Muscle layer of duodenum (tissue), 2 donors: ENCODE results near the gene KCNAB1.

Source experiments
- H3K27ac ChIP-seq: one replicate; pipeline ENCODE4 v1.7.0; 2013; ENCODE audit warnings: mild to moderate bottlenecking, low read length
- H3K27me3 ChIP-seq: one replicate; pipeline ENCODE4 v1.7.0; 2013; ENCODE audit warnings: low read depth, mild to moderate bottlenecking, control low read depth, low read length
- H3K36me3 ChIP-seq, 2 donors: one replicate each; pipeline ENCODE4 v1.7.0; 2013; ENCODE audit warnings: low read length in 2 of 2, control low read depth in 1 of 2, mild to moderate bottlenecking in 1 of 2; ENCODE audit not compliant: insufficient read depth in 2 of 2, control insufficient read depth in 1 of 2
- H3K4me1 ChIP-seq, 2 donors: one replicate each; pipeline ENCODE4 v1.7.0; 2013; ENCODE audit warnings: low read length in 2 of 2, mild to moderate bottlenecking in 2 of 2, control low read depth in 1 of 2, moderate library complexity in 1 of 2; ENCODE audit not compliant: insufficient read depth in 2 of 2, control insufficient read depth in 1 of 2
- H3K4me3 ChIP-seq, 2 donors: one replicate each; pipeline ENCODE4 v1.7.0; 2013; ENCODE audit warnings: low read length in 2 of 2, low read depth in 1 of 2, mild to moderate bottlenecking in 1 of 2
- H3K9me3 ChIP-seq, 2 donors: one replicate each; pipeline ENCODE4 v1.7.0; 2013; ENCODE audit warnings: low read length in 2 of 2, control low read depth in 1 of 2, mild to moderate bottlenecking in 1 of 2; ENCODE audit not compliant: control insufficient read depth in 1 of 2
- donor health status: healthy.

The KCNAB1 gene

GRCh38 chr3:156378871-156379270, 258.5 kb downstream of the KCNAB1 start:
- Histone ChIP-seq H3K4me3 (no peak overlapping the region), H3K36me3 (no peaks in the 10 kb centered on the region), H3K27me3 (no peaks in the 10 kb centered on the region), H3K27ac (no peak overlapping the region), H3K9me3 (no peaks in the 10 kb centered on the region), H3K4me1 (peaks cover 0 to 4% of the 10 kb centered on the region in 2 donors)

GRCh38 chr3:156379327-156379726, 258.9 kb downstream of the KCNAB1 start:
- H3K27me3 ChIP-seq, result no peaks in the 10 kb centered on the region
- H3K36me3 ChIP-seq, result no peaks in the 10 kb centered on the region
- H3K9me3 ChIP-seq, result no peaks in the 10 kb centered on the region
- H3K4me1 ChIP-seq, result peaks cover 0 to 4% of the 10 kb centered on the region in 2 donors
- H3K27ac ChIP-seq, result no peak overlapping the region
- no peak overlapping the region for H3K4me3 ChIP-seq

GRCh38 chr3:156381253-156381652, 260.9 kb downstream of the KCNAB1 start:
- H3K36me3 ChIP-seq, result no peaks in the 10 kb centered on the region
- H3K27ac ChIP-seq, result no peak overlapping the region
- H3K27me3 ChIP-seq, result no peaks in the 10 kb centered on the region
- no peaks in the 10 kb centered on the region for H3K9me3 ChIP-seq
- H3K4me1 ChIP-seq, result peaks cover 0 to 4% of the 10 kb centered on the region in 2 donors
- H3K4me3 ChIP-seq, result no peak overlapping the region

GRCh38 chr3:156382458-156383346, 262.3 kb downstream of the KCNAB1 start:
- Histone ChIP-seq H3K4me1 (peaks cover 0 to 4% of the 10 kb centered on the region in 2 donors), H3K36me3 (no peaks in the 10 kb centered on the region)

GRCh38 chr3:156383441-156384025, 263.2 kb downstream of the KCNAB1 start:
- H3K4me1 ChIP-seq, result peaks cover 0 to 4% of the 10 kb centered on the region in 2 donors
- no peaks in the 10 kb centered on the region for H3K36me3 ChIP-seq
- no peak overlapping the region for H3K4me3 ChIP-seq
- H3K9me3 ChIP-seq, result no peaks in the 10 kb centered on the region
- no peaks in the 10 kb centered on the region for H3K27me3 ChIP-seq
- no peak overlapping the region for H3K27ac ChIP-seq

More at GRCh38 chr3:156382458-156383346, 262.3 kb downstream of the KCNAB1 start:
- H3K27me3 ChIP-seq, result no peaks in the 10 kb centered on the region
- H3K4me3 ChIP-seq, result no peak overlapping the region
- no peaks in the 10 kb centered on the region for H3K9me3 ChIP-seq
- no peak overlapping the region for H3K27ac ChIP-seq

GRCh38 chr3:156388497-156389448, 268.4 kb downstream of the KCNAB1 start:
- no peak overlapping the region for H3K27ac ChIP-seq
- no peaks in the 10 kb centered on the region for H3K4me1 ChIP-seq

GRCh38 chr3:156389449-156389950, 269.1 kb downstream of the KCNAB1 start:
- H3K9me3 ChIP-seq, result no peaks in the 10 kb centered on the region
- no peak overlapping the region for H3K27ac ChIP-seq
- no peaks in the 10 kb centered on the region for H3K36me3 ChIP-seq
- no peaks in the 10 kb centered on the region for H3K4me1 ChIP-seq
- no peaks in the 10 kb centered on the region for H3K27me3 ChIP-seq
- no peak overlapping the region for H3K4me3 ChIP-seq

More at GRCh38 chr3:156388497-156389448, 268.4 kb downstream of the KCNAB1 start:
- Histone ChIP-seq H3K4me3 (no peak overlapping the region), H3K9me3 (no peaks in the 10 kb centered on the region), H3K36me3 (no peaks in the 10 kb centered on the region), H3K27me3 (no peaks in the 10 kb centered on the region)

- H3K4me3 ChIP-seq, result no peak overlapping the region
- no peaks in the 10 kb centered on the region for H3K9me3 ChIP-seq
- H3K27ac ChIP-seq, result no peak overlapping the region
- no peaks in the 10 kb centered on the region for H3K4me1 ChIP-seq
- no peaks in the 10 kb centered on the region for H3K36me3 ChIP-seq
- H3K27me3 ChIP-seq, result no peaks in the 10 kb centered on the region
Measured at GRCh38 chr3:156390846-156391245, 270.5 kb downstream of the KCNAB1 start.

- H3K9me3 ChIP-seq, result no peaks in the 10 kb centered on the region
- H3K36me3 ChIP-seq, result no peaks in the 10 kb centered on the region
- no peak overlapping the region for H3K4me3 ChIP-seq
- H3K27ac ChIP-seq, result no peak overlapping the region
- no peaks in the 10 kb centered on the region for H3K4me1 ChIP-seq
- H3K27me3 ChIP-seq, result no peaks in the 10 kb centered on the region
Measured at GRCh38 chr3:156395961-156396710, 275.8 kb downstream of the KCNAB1 start.

GRCh38 chr3:156396851-156397250, 276.5 kb downstream of the KCNAB1 start:
- H3K27me3 ChIP-seq, result no peaks in the 10 kb centered on the region
- H3K4me1 ChIP-seq, result peaks cover 0 to 6% of the 10 kb centered on the region in 2 donors
- no peaks in the 10 kb centered on the region for H3K9me3 ChIP-seq
- no peaks in the 10 kb centered on the region for H3K36me3 ChIP-seq
- H3K27ac ChIP-seq, result no peak overlapping the region
- no peak overlapping the region for H3K4me3 ChIP-seq
